Left ventricle myocardium inferior (tissue), 1 donor: ENCODE measurements around the gene LDHB. TPM values are rescaled to one million over a fixed set of nuclear protein-coding genes. Genes with fewer than 3 reads are reported as not detected.
A peak's percentile ranks its signal among the peaks of the same experiment; 100 is the strongest.

Experiments
- DNase-seq: peaks from one replicate; pipeline ENCODE4 v3.0.0-alpha.2; 2020
- H3K27ac ChIP-seq: fragments of 200-600 bp; replicated peaks from 2 replicates; pipeline ENCODE4 v1.8.0; 2021
- H3K27me3 ChIP-seq: fragments of 200-600 bp; 2 replicates; pipeline ENCODE4 v1.8.0; 2021; ENCODE audit warnings: low read depth
- H3K36me3 ChIP-seq: fragments of 200-600 bp; 2 replicates; pipeline ENCODE4 v1.8.0; 2021
- H3K4me1 ChIP-seq: fragments of 200-600 bp; 2 replicates; pipeline ENCODE4 v1.8.0; 2021
- H3K4me3 ChIP-seq: fragments of 200-600 bp; 2 replicates; pipeline ENCODE4 v1.8.0; 2021; ENCODE audit warnings: mild to moderate bottlenecking, moderate library complexity
- H3K9me3 ChIP-seq: fragments of 200-600 bp; replicated peaks from 2 replicates; pipeline ENCODE4 v1.8.0; 2021
- CTCF ChIP-seq: fragments of 200-600 bp; IDR thresholded peaks from 2 replicates; pipeline ENCODE4 v1.8.0; 2021; ENCODE audit warnings: antibody characterized with exemption, mild to moderate bottlenecking, borderline replicate concordance
- intact Hi-C: fragments of 100-400 bp; cut with micrococcal nuclease; formaldehyde crosslinking; loops from one replicate; pipeline ENCODE4 v1.11.0; 2022
- total RNA-seq: library from RNA; stranded (reverse); fragmentation: NEBNext Ultra II Directional; extraction: Animal tissue kit (Norgen Biotek cat#: 25700); gene quantifications from one replicate; pipeline ENCODE4 v1.2.1, GENCODE V29; 2021
- donor health status: DM: no; HTN: yes; CAD: no; lungs with severe emphysema.

The LDHB gene
- total RNA-seq, 1 donor from 2014 or later: 2,441 TPM

- H3K4me1 ChIP-seq: peaks cover 7% of the 10 kb centered on the region
- no peak for DNase-seq
- H3K4me3 ChIP-seq: no peak overlapping the region
- no peaks in the 10 kb centered on the region for H3K36me3 ChIP-seq
- peaks cover 10% of the 10 kb centered on the region for H3K9me3 ChIP-seq
- intact Hi-C loops: loop anchor here (2.0 to 10.0 kb wide), 2 partner anchors 289 to 323 kb away; no protein-coding TSS in a partner anchor
- H3K27me3 ChIP-seq: no peaks in the 10 kb centered on the region
- no peak overlapping the region for H3K27ac ChIP-seq
- TF ChIP-seq CTCF: no peak
These were observed 38.3 kb upstream of the LDHB start for GRCh38 chr12:21695986-21696385.

- H3K9me3 ChIP-seq: peaks cover 20% of the 10 kb centered on the region
- no peak for TF ChIP-seq CTCF
- no peak overlapping the region for H3K27ac ChIP-seq
- no peaks in the 10 kb centered on the region for H3K27me3 ChIP-seq
- peaks cover 7% of the 10 kb centered on the region for H3K4me1 ChIP-seq
- no peak for DNase-seq
- intact Hi-C loops: loop anchor here (10.0 kb wide), 1 partner anchor 290 kb away; no protein-coding TSS in a partner anchor
- H3K36me3 ChIP-seq: no peaks in the 10 kb centered on the region
- H3K4me3 ChIP-seq: no peak overlapping the region
These were observed 37.0 kb upstream of the LDHB start for GRCh38 chr12:21694660-21695059.

GRCh38 chr12:21691515-21691914 is 33.9 kb upstream of the LDHB start:
- Histone ChIP-seq H3K27me3 (no peaks in the 10 kb centered on the region), H3K4me1 (no peaks in the 10 kb centered on the region), H3K9me3 (peaks cover 37% of the 10 kb centered on the region), H3K4me3 (no peak overlapping the region), H3K27ac (no peak overlapping the region), H3K36me3 (no peaks in the 10 kb centered on the region)
- no peak for TF ChIP-seq CTCF
- no peak for DNase-seq
- intact Hi-C loops: loop anchor here (10.0 kb wide), 1 partner anchor 293 kb away; no protein-coding TSS in a partner anchor

GRCh38 chr12:21690704-21691368 is 33.2 kb upstream of the LDHB start:
- Histone ChIP-seq H3K4me3 (no peak overlapping the region), H3K9me3 (peaks cover 37% of the 10 kb centered on the region), H3K4me1 (no peaks in the 10 kb centered on the region), H3K27ac (no peak overlapping the region), H3K27me3 (no peaks in the 10 kb centered on the region), H3K36me3 (no peaks in the 10 kb centered on the region)
- TF ChIP-seq CTCF: no peak
- DNase-seq: no peak
- intact Hi-C loops: loop anchor here (10.0 kb wide), 1 partner anchor 294 kb away; no protein-coding TSS in a partner anchor

- Histone ChIP-seq H3K4me3 (no peak overlapping the region), H3K27ac (peak overlapping the region; percentile 54), H3K36me3 (no peaks in the 10 kb centered on the region), H3K4me1 (peaks cover 14% of the 10 kb centered on the region), H3K9me3 (peaks cover 1% of the 10 kb centered on the region), H3K27me3 (no peaks in the 10 kb centered on the region)
- no peak for DNase-seq
- TF ChIP-seq CTCF: no peak
- intact Hi-C loops: loop anchor here (5.0 kb wide), 1 partner anchor 81 kb away; the partner anchor contains the start of gene GYS2
These were observed 25.5 kb upstream of the LDHB start for GRCh38 chr12:21683115-21683514.
